Kidney capillary endothelial cell (primary cell): ENCODE measurements around the gene CTSH.
"Not testable (repeated sequence)": the region's sequence is repeated elsewhere in the genome, so short reads cannot be mapped to it uniquely, and the experiment has no call there.

Experiments
- DNase-seq: peaks from one replicate; pipeline ENCODE4 v3.0.0-alpha.2; 2018; ENCODE audit warnings: low spot score

CTSH gene

DNA sequence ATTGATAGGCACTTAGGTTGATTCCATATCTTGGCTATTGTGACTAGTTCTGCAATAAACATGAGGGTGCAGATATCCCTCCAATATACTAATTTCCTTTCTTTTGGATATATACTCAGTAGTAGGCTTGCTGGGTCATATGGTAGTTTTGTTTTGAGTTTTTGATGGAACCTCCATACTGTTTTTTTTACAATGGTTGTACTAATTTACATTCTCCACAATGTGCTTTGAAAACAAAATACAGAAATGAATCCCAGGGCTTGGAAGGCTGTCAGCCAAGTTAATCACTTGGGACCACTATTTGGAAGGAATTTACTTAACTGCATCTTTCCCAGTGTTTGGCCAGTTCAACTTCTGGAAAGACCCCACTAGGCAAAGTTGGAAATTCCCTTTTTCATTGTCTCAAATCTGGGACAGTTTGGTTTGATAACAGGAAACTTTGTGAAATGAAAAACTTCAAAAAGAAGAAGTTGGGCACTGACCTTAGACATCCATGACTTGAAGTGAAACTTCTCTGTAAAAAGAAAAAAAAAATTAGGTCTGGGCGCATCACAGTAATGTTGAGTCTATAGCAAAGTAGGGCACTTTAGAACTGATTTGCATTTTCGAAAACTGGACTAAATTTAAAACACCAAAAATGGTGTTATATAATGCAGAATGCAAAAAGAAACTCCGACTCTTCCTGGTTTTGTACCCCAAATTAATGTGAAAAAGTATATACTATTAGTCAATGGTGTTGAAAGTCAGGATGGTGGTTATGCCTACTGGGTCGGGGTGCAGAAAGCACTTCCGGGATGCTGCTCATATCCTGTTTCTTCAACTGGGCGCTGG lies 6.0 kb downstream of the CTSH start:
- DNase-seq = no peak

DNA sequence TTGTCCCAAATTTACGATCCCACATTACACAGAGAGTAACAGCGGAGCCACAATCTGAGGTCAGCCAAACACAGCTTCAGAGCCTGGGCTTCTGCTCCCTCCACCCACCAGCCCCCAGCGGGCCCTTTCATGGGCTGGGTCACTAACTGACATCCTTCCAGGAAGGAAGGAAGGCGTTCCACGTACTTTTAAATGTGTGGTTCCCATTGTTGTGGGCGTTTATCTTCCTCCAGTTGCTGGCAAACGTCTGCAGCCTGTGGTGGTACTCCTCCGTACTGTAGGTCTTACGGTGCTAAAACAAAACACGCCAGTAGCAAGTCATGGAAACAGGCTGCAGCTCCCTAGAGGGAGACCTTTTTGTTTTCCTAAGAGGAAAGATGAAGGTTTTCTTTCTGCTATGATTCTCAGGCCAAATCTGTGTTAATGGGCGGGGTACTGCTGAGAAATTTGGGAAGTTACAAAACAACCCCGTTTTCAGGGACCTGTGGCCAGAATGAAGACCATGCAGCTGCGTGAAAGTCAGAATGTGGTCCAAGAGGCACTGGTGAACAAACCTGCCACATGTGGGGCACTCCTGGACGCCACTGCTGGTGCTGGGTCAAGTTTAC lies 7.6 kb downstream of the CTSH start:
- DNase-seq = peak; percentile 47

DNA sequence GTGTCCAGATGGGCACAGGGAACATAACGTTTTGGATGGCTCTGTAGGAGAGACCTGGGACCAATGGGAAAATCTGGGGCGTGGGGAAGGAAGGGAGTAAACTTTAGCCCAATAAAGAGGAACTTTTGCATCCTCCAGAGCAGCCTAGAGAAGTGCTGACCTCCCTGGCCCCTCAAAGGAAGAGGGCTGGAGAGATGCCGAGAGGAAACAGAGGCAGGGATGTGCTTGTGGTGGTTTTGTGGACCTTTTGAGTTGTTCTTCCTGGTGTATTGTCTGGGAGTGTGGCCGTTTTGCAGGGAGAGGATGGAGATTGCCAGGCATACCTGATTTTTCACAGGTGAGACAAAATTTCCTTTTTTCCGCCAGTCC lies 10.2 kb downstream of the CTSH start:
- no peak for DNase-seq

DNA sequence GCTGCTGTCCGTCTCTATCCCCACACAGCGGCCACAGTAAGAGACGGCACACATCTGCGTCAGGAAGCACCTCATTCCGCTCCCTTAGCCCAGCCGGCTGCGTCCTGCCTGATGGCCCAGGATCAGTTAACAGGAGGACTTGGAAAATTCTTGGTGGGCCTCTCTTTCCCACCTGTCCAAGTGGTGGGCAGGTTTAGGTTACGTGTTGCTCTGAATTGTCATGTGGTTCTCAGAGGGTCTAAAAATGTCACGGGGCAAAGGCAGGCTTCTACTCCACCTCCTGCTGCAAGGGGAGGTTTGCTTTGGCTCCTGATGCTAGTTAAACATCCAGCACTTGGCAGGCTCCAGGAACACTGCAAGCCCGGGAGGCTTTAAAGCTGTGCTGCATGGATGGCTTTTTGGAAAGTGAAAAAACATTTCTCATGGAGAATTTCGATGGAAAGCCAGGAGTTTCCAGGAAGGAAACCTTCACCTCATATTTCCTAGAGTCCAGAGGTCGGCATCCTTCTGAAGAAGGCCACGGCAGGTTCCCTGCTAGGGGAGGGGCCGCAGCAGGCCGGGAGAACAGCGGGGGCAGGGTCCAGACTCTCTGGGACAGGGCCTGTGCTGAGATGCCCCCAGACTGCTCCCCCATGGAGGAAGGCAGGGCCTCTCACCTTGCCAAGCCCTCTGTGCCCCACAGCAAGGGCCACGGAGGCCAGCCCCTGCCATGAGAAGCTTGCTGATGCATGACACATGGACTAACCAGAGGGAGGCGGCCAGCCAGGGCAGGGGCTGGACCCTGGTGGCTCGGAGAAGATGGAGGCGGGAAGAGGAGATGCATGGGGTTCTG lies 10.8 kb downstream of the CTSH start:
- DNase-seq = no peak

DNA sequence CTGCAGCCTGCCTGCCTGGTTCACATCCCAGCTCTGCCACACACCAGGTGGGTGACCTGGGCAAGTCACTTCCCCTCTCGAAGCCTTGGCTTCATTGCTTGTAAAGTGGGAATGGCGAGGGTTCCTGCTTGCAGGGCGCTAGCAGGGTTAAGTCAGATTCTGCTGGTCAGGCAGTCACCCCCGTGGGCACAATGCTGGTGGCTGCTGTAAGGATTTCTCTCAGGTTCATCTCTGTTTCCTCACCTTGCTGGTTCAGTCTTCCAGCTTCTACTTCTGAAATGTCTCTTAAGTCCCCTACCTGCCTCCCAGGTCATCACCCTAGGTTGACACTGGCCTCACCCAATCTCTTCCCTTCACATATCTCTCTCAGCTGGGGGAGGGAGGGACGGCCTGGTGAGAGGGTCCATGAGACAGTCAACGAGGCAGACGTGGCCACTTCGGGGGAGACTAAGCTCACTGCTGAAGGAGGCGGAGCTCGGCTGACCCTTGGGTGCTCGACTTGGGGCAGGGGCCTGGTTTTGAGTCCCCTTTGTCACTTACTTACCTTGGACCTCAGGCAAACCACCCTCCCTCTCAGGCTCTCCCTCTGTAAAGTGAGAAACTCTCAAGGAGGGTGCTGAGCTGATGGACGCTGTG lies 11.5 kb downstream of the CTSH start:
- DNase-seq = no peak

DNA sequence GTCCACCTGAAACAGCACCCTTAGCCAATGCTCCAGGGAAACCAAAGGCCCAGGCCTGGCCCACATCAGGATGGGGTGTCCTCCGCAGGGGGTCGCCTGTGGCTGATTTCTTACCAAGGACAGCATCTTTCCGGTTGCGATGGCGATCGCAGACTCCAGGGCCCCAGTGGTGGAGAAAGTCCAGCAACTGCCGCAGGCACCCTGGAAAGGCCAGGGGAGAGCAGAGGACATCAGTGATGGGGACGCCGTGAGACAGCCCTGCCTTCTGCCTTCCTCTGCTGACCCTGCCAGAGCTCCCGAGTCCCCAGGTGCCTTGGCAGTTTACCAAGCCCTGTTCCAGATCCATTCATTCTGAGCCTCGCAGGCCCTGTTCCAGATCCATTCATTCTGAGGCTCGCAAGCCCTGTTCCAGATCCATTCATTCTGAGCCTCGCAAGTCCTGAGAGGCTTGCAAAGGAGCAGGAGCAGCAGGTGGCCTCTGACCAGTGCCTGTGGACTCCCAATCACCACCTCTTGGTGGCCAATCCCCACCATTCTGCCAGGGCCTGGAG lies 12.5 kb downstream of the CTSH start:
- DNase-seq = no peak

DNA sequence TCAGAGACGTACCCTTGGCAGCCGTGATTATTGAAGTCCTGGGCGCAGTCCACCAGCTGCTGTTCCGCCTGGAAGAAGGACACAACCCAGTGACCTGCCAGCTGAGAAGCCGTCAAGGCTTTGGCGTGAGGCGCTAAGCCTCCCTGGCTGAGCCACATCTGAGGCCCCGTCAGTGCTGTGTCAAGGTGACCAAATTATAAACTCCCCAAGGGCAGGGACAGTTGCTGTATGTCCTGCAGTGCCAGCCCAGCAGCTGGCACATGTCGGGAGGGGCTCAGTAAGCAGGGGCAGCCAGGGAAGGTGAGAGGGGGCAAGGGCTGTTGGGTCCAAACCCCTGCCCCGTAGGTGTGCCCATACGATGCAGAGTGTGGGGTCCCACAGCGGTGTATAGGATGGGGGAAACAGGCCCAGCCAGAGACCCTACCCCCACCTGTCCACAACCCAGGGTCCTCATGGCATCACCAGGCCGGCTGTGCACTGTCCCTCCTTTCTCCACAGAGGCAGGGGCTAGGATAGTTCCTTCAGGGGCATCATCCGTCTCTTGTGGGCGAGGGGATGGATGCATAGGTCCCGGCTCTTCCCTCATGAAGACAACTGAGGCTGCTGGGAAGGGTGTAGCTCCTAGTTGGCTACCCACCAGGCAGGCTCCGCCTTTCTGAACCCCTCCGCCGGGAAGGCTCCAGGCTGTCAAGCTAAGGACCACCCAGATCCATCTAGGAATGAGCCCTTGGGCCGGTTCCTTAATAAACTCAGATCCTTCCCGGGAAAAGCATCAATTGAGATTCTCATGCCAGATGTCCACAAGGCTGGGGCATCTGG lies 13.2 kb downstream of the CTSH start:
- DNase-seq = no peak

DNA sequence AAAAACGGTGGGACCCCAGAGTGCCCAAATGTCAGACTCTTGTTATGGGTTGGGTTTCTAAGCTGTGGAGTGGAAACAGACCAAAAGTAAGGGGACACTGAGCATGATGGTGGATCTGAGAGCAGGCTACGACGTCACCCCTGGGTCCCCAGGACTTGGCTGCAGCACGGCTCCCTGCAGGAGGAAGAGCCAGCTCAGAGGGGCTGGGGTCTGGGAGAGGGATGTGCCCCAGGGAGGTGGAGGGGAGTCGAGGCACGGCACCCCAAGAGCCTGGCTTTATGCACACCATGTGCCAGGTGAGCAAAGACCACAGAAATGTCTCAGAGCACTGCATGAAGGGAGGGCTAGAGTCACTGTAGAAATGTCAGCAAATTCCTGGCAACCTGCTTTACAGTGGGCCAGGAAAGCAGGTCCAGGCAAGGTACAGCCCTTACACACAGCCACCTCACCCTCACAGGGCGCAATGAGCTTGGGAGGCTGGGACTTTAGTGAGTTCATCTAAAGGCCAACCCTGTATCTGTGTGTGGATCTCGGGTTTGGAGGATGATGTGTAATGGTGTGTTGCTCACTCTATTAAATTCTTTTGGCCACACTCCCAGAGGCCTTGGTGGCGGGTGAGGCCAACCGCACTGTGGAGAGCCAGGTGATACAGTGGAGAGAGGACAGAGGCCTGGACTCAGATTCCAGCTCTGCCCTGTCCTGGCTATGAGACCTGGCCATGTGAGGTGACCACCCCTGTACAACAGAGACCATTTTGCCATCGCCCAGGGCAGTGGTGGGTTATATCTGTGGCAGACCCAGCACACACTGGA lies 14.1 kb downstream of the CTSH start:
- DNase-seq = no peak

DNA sequence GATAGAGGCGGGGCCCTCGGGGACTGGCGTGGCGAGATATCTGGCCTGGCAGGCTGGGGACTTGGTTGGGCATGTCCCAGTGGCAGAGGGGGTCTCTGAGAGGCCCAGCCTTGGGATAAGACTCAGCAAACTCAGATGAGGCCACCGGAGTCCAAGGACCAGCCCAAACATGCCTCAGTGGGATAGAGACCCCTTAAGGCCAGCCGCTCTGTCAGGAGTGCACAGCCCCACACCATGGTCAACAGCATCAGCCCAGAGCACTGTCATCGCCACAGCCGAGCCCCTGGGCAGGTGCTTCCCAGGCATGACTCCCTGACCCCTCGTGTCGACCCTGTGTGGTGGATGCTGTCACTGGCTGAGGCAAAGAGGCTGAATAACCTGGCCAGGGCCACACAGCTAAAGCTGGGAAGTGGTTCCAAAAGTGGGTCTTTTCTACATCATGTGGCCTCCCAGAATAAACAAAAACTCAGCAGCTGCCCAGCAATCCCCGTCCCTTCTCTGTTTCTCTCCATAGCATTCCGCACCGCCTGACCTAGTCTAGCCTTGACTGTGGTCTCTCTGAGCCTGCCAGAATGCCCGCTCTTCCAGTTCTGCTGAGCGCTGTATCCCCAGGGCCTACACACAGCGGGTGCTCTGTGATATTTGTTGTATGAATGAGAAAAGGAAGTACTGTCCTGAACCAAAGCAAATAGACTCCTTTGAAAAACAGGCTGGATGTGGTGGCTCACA lies 15.1 kb downstream of the CTSH start:
- no peak for DNase-seq

DNA sequence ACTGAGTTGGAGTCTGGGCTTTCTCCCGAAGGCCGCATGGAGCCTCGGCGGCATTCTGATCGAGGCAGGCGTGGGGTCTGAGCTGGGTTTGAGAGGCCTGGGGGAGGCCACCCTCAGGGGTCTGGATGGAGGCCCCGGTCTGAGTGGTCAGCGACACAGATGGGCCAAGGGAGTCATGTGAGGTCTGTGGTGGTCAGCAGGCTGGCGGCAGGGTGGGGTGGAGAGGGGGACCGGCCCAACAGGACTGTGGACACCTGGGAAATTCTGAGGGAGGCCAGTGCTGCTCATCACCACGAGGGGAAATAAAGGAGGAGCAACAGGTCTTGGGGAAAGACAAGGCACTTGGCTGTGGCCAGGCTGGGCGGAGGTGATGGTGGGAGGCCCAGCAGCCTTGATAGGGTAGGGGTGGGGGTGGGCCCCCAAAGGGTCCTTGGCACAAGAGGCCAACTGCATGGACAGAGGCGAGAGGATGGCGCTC lies 16.2 kb downstream of the CTSH start:
- no peak for DNase-seq

DNA sequence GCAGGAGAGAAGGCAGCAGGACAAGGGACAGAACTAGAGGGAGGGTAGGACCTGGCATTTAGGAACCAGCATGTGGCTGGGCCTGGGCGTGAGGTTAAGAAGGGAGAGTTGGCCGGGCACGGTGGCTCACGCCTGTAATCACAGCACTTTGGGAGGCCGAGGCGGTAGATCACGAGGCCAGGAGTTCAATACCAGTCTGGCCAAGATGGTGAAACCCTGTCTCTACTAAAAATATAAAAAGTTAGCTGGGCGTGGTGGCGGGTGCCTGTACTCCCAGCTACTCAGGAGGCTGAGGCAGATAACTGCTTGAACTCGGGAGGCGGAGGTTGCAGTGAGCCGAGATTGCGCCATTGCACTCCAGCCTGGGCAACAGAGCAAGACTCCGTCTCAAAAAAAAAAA lies 16.7 kb downstream of the CTSH start:
- not testable (repeated sequence) for DNase-seq

DNA sequence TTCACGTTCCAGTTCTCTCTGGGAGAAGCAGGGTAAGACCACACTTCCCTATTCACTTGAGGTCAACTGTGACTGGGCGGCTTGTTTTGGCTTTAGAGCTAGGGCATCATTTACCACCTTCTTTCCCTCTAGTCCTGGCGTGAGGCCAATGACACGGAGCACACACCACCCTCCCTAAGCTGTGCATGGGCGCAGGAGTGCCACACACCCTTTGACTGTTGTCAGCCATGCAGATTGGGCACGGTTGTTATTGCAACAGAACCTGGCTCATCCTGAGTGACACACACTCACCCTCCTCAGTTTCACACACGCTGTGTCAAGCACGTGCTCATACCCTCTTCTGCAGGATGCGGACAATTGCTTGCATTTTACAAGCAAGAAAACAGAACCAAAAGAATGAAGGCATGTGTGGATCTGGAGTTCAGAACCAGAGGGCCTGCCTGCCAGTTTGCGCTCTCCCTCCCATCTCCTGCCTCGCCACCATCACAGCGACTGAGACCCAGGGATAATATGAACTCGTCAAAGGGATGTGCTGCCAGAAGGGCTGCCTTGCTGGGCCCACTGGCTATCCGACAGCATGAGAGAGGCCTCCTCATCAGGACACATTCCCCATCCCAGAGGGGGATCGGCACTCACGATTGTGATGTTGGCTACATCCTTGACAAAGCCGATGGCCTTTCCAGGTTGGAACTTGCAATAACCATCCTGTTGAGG lies 17.6 kb downstream of the CTSH start:
- no peak for DNase-seq

DNA sequence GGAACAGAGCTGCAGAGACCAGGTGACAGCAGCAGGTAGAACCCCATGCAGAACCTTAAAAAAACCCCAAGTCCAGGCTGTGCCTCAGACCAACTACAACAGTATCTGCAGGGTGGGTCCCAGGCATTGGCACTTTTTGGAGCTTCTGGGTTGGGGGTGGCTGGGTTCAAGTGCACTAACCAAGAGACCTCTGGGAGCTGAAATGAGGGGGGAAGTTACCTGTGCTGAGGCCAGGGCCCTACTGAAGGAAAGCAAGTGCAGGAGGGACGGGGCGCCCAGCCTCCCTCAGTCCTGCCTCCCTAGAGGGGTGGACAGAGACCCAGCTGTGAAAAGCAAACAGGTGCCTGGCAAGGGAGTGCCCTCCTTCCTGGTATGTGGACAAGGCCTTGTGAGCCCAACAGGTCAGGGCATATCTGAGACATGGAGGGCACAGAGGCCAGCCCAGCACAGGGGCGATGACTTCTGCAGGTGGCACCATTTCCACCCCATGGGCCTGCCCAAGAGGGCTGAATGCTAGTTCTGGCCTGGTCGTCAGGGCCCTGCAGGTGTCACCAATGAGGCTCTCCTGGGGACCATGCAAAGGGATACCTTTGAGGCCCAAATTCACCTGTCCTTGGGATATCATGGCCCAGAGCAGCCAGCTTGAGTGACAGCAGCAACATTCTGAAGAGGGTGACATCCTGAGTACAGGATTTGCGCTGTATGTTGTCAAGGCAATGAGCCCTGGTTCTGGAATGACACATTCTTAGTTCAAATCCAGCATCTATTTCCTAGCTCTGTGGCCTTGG lies 18.7 kb downstream of the CTSH start:
- no peak for DNase-seq

DNA sequence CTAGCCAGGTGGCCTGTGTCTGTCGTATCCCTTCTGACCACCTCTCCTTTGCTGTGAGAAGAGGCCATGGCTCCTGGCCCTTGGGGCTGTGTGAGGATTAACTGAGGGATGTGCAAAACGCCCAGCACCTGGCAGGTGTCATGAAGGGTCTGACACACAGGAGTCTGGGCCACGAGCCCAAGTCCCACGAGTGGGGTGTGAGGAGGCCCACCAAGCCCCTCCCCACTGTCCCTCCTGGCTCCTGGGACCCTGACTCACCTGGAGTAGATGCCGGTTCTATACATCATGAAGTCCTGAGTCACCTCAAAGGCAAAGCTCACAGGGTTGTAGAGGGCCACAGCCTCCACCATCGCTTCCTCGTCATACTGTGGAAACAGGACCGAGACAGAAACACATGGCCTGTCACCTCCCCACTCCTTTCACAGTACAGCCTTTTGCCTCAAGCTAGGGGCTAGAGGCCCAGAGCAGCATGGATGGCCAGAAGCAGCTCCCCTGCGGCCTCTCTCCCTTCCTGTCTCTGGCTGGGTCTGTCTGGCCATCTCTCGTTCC lies 19.7 kb downstream of the CTSH start:
- DNase-seq = no peak

DNA sequence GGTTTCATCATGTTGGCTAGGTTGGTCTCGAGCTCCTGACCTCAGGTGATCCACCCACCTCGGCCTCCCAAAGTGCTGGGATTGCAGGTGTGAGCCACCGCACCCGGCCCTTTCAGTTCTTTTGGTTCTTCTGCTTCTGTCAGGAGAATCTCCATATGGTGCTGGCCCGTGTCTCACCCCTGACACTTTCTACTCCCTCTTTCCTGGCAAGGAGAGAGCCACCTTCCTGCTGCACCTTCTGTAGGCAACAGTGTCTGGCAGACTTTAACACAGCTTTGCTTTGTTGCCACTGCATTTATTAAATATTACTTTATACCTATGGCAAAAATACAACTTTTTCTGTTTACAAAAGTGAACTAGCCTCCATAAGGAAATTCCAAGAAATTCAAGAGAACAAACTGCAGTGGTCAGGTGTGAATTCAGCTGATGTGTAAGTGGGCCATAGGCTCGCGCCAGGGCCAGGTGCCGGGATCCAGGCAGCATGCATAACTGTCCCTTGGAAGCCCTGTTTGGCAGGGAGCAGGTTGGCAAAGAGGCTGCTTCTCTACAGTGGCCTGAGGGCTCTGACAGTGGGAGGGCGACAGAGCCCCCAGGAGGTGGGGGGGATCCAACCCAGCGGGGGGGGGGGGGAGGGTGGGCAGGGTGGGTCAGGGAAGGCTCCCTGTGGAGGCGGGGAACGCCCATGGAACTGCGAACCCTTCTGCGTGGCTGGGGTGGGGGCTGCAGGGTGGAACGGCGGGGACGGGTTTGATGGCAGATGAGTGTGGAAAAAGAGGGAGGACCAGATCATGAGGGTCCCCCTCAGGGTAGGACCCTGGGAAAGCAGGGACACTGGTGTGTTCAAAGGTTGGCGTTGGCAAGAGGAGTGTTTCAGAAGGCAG lies 21.1 kb downstream of the CTSH start:
- DNase-seq = no peak

DNA sequence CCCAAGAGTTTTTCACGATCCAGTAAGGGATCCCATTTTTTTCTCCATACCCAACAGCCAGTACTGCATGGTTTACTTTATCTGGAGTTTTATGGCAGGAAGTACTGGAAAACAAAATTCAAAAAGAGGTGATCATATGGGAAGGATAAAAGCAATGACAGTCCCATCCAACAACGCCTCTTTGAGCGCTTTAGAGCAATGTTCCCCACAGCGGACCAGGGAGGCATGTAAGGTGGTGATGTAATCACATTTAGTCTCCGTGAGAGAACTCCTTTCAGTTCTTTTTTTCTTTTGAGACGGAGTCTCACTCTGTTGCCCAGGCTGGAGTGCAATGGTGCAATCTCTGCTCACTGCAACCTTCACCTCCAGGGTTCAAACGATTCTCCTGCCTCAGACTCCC lies 21.8 kb downstream of the CTSH start:
- no peak for DNase-seq

DNA sequence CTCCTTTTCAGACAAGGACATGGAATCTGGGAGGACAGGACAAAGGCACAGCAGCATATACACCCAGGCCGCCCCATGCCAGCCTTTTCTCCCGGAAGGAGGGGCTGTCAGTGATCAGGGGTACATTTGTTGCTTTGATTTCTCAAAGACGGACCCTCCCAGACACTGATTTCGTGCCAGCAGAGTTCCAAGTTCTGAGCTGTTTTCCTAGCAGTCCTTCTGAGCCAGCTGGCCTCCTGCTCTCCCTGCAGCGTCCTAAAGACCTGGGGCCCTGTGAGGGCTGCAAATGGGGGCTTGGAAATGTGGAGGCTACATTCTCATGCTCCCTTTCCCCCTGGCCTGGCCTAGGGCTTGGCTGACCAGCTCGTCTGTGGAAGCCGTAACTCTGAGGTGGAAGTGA lies 22.3 kb downstream of the CTSH start:
- DNase-seq = no peak
